Activated T-helper 2 cell treated with anti-CD3 and anti-CD28 coated beads, Interferon-gamma antibody, Interleukin-2, Interleukin-4, amounts not matched to agents 10 μg/mL and 5 μg/mL and 100 μg/mL, durations not matched to agents 14 hours and 24 hours and 36 hours (primary cell): ENCODE results near the gene SLC26A1. TPM values are rescaled to one million over a fixed set of nuclear protein-coding genes. Genes with fewer than 3 reads are reported as not detected.

ENCODE experiments used
- DNase-seq: peaks from one replicate; pipeline ENCODE4 v3.0.0; 2021; ENCODE audit warnings: low spot score
- H3K27ac Mint-ChIP-seq: one replicate; pipeline ENCODE4 v1.8.0; 2021; ENCODE audit warnings: mixed read lengths
- H3K27me3 Mint-ChIP-seq: one replicate; pipeline ENCODE4 v1.8.0; 2021; ENCODE audit warnings: low read depth, mixed read lengths
- H3K36me3 Mint-ChIP-seq: one replicate; pipeline ENCODE4 v1.8.0; 2021; ENCODE audit warnings: low read depth, mixed read lengths
- H3K4me1 Mint-ChIP-seq: one replicate; pipeline ENCODE4 v1.8.0; 2021; ENCODE audit warnings: low read depth, mixed read lengths
- H3K4me3 Mint-ChIP-seq: one replicate; pipeline ENCODE4 v1.8.0; 2021; ENCODE audit warnings: low read depth, mild to moderate bottlenecking, moderate library complexity, mixed read lengths
- H3K9me3 Mint-ChIP-seq: one replicate; pipeline ENCODE4 v1.8.0; 2021; ENCODE audit warnings: mixed read lengths
- intact Hi-C: fragments of 100-400 bp; cut with micrococcal nuclease; formaldehyde crosslinking; loops from one replicate; pipeline ENCODE4 v1.15.1; 2023
- total RNA-seq: library from RNA; stranded (reverse); gene quantifications from 2 replicates; pipeline ENCODE4 v1.2.3, GENCODE V29; 2022

SLC26A1 gene
- total RNA-seq, 1 donor from 2014 or later, result 0.23 TPM

- H3K4me1 Mint-ChIP-seq, result no peaks in the 10 kb centered on the region
- no peaks in the 10 kb centered on the region for H3K27me3 Mint-ChIP-seq
- H3K36me3 Mint-ChIP-seq, result no peaks in the 10 kb centered on the region
- no peak for DNase-seq
- no peak overlapping the region for H3K4me3 Mint-ChIP-seq
- no peaks in the 10 kb centered on the region for H3K9me3 Mint-ChIP-seq
- H3K27ac Mint-ChIP-seq, result no peak overlapping the region
- intact Hi-C loops, result no loop called here
Observed at GRCh38 chr4:957231-957580, 36.0 kb downstream of the SLC26A1 start.

GRCh38 chr4:956531-957230 lies 36.5 kb downstream of the SLC26A1 start:
- no peaks in the 10 kb centered on the region for H3K4me1 Mint-ChIP-seq
- no peak overlapping the region for H3K27ac Mint-ChIP-seq
- intact Hi-C loops, result no loop called here
- no peaks in the 10 kb centered on the region for H3K9me3 Mint-ChIP-seq
- H3K27me3 Mint-ChIP-seq, result no peaks in the 10 kb centered on the region
- no peak overlapping the region for H3K4me3 Mint-ChIP-seq
- no peaks in the 10 kb centered on the region for H3K36me3 Mint-ChIP-seq
- DNase-seq, result no peak

- no peaks in the 10 kb centered on the region for H3K36me3 Mint-ChIP-seq
- H3K4me3 Mint-ChIP-seq, result no peak overlapping the region
- intact Hi-C loops, result no loop called here
- DNase-seq, result no peak
- no peak overlapping the region for H3K27ac Mint-ChIP-seq
- no peaks in the 10 kb centered on the region for H3K9me3 Mint-ChIP-seq
- H3K4me1 Mint-ChIP-seq, result no peaks in the 10 kb centered on the region
- no peaks in the 10 kb centered on the region for H3K27me3 Mint-ChIP-seq
Observed at GRCh38 chr4:955931-956381, 37.2 kb downstream of the SLC26A1 start.

GRCh38 chr4:955161-955921 lies 37.9 kb downstream of the SLC26A1 start:
- no peaks in the 10 kb centered on the region for H3K27me3 Mint-ChIP-seq
- no peak for DNase-seq
- no peaks in the 10 kb centered on the region for H3K36me3 Mint-ChIP-seq
- intact Hi-C loops, result no loop called here
- no peaks in the 10 kb centered on the region for H3K4me1 Mint-ChIP-seq
- H3K4me3 Mint-ChIP-seq, result no peak overlapping the region
- no peaks in the 10 kb centered on the region for H3K9me3 Mint-ChIP-seq
- no peak overlapping the region for H3K27ac Mint-ChIP-seq

- no peaks in the 10 kb centered on the region for H3K4me1 Mint-ChIP-seq
- no peaks in the 10 kb centered on the region for H3K27me3 Mint-ChIP-seq
- no peak for DNase-seq
- H3K36me3 Mint-ChIP-seq, result no peaks in the 10 kb centered on the region
- intact Hi-C loops, result no loop called here
- H3K27ac Mint-ChIP-seq, result no peak overlapping the region
- no peaks in the 10 kb centered on the region for H3K9me3 Mint-ChIP-seq
- H3K4me3 Mint-ChIP-seq, result no peak overlapping the region
Observed at GRCh38 chr4:954211-955020, 38.8 kb downstream of the SLC26A1 start.

- H3K4me3 Mint-ChIP-seq, result no peak overlapping the region
- no peaks in the 10 kb centered on the region for H3K4me1 Mint-ChIP-seq
- no peaks in the 10 kb centered on the region for H3K36me3 Mint-ChIP-seq
- no peak overlapping the region for H3K27ac Mint-ChIP-seq
- H3K27me3 Mint-ChIP-seq, result no peaks in the 10 kb centered on the region
- H3K9me3 Mint-ChIP-seq, result no peaks in the 10 kb centered on the region
- intact Hi-C loops, result no loop called here
- no peak for DNase-seq
Observed at GRCh38 chr4:953574-953915, 39.7 kb downstream of the SLC26A1 start.

- Mint-ChIP-seq H3K27me3 (no peaks in the 10 kb centered on the region), H3K27ac (no peak overlapping the region), H3K4me3 (no peak overlapping the region), H3K4me1 (no peaks in the 10 kb centered on the region), H3K36me3 (no peaks in the 10 kb centered on the region), H3K9me3 (no peaks in the 10 kb centered on the region)
- no peak for DNase-seq
- intact Hi-C loops, result no loop called here
Observed at GRCh38 chr4:952881-953573, 40.2 kb downstream of the SLC26A1 start.

- Mint-ChIP-seq H3K4me3 (no peak overlapping the region), H3K4me1 (no peaks in the 10 kb centered on the region), H3K9me3 (no peaks in the 10 kb centered on the region), H3K27me3 (no peaks in the 10 kb centered on the region), H3K27ac (no peak overlapping the region), H3K36me3 (no peaks in the 10 kb centered on the region)
- no peak for DNase-seq
- intact Hi-C loops, result no loop called here
Observed at GRCh38 chr4:951594-952468, 41.4 kb downstream of the SLC26A1 start.

- no peak overlapping the region for H3K4me3 Mint-ChIP-seq
Observed at GRCh38 chr4:951186-951585, 42.0 kb downstream of the SLC26A1 start.

GRCh38 chr4:950136-951020 lies 42.8 kb downstream of the SLC26A1 start:
- Mint-ChIP-seq H3K9me3 (no peaks in the 10 kb centered on the region), H3K36me3 (no peaks in the 10 kb centered on the region), H3K27ac (no peak overlapping the region), H3K27me3 (no peaks in the 10 kb centered on the region), H3K4me3 (no peak overlapping the region), H3K4me1 (no peaks in the 10 kb centered on the region)
- no peak for DNase-seq
- intact Hi-C loops, result no loop called here

More at GRCh38 chr4:951186-951585, 42.0 kb downstream of the SLC26A1 start:
- H3K36me3 Mint-ChIP-seq, result no peaks in the 10 kb centered on the region
- intact Hi-C loops, result no loop called here
- no peaks in the 10 kb centered on the region for H3K4me1 Mint-ChIP-seq
- no peak for DNase-seq
- H3K9me3 Mint-ChIP-seq, result no peaks in the 10 kb centered on the region
- H3K27me3 Mint-ChIP-seq, result no peaks in the 10 kb centered on the region
- no peak overlapping the region for H3K27ac Mint-ChIP-seq

- no peak for DNase-seq
- intact Hi-C loops, result no loop called here
- no peaks in the 10 kb centered on the region for H3K27me3 Mint-ChIP-seq
- H3K27ac Mint-ChIP-seq, result no peak overlapping the region
- no peaks in the 10 kb centered on the region for H3K9me3 Mint-ChIP-seq
- H3K36me3 Mint-ChIP-seq, result no peaks in the 10 kb centered on the region
- no peaks in the 10 kb centered on the region for H3K4me1 Mint-ChIP-seq
- no peak overlapping the region for H3K4me3 Mint-ChIP-seq
Observed at GRCh38 chr4:949656-950055, 43.5 kb downstream of the SLC26A1 start.
